ENCODE data around the gene MYO9A.

DNA sequence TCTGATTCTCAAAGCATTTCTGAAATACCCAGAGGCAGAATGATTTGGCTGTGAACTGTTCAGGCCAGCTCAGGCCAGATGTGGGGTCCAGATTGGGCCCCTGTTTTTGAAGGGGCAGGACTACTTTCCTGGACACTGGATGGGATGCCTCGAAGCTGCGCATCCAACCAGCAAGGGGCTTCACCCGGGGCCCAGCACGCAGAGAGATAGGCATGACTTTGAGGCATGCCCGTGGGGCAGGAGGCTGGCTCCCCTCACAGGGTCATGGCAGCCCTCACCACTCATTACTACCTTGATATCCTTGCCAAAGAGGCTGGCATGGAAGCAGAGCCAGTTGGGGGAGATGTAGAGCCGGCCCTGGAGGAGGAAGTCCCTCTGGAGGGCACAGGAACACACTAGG, 49.5 kb upstream of the MYO9A start:
- TF ChIP-seq CTCF (IDR thresholded peaks at IDR 0.05; ENCODE audit: borderline replicate concordance, extremely low read depth, low read length, poor library complexity, severe bottlenecking), result no peak
- TF ChIP-seq EZH2 (IDR thresholded peaks at IDR 0.05; ENCODE audit: borderline replicate concordance, low read depth, low read length, severe bottlenecking), result no peak
